Measurements from ENCODE around the gene AKR1B1. TPM values are rescaled to one million over a fixed set of nuclear protein-coding genes. Genes with fewer than 3 reads are reported as not detected.

Gene AKR1B1
- polyA plus RNA-seq, 1 of the 3 experiments (the other 2 are of a cell fraction), result 216 TPM

DNA sequence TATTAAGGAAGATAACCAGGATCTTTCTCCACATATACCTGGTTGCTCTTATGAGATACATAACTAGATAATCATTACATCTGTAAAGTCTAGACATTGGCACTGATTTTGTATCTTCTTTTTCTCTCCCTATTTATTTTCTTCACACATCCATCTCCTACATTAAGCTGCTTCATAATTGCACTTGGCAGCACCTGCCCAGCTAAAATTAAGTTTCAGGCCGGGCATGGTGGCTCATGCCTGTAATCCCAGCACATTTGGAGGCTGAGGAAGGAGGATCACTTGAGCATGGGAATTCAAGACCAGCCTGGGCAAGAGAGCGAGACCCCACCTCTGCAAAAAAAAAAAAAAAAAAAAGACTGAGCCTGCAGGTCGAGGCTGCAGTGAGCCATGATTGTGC lies 22.3 kb upstream of the AKR1B1 start:
- peaks cover 0 to 7% of the 10 kb centered on the region in 2 experiments; a peak in 2 of 4 replicates for H3K4me1 ChIP-seq (ENCODE audit: control insufficient read depth in 1 of 2, insufficient read depth in 2 of 2, low read depth in 1 of 2, low read length in 1 of 2)
- DNase-seq, result no peak
- WGBS (ENCODE audit: low lambda C conversion rate), result 66% methylated on average over 3 of the region's 3 CpGs
- no peak for TF ChIP-seq FOXM1 (IDR thresholded peaks at IDR 0.05; ENCODE audit: low read depth)
- TF ChIP-seq, protein P1, sequence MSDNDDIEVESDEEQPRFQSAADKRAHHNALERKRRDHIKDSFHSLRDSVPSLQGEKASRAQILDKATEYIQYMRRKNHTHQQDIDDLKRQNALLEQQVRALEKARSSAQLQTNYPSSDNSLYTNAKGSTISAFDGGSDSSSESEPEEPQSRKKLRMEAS (IDR thresholded peaks at IDR 0.05; ENCODE audit: low read depth), result no peak
- no peak for TF ChIP-seq GABPA (IDR thresholded peaks at IDR 0.05; ENCODE audit: low read depth)
- TF ChIP-seq SIN3A (IDR thresholded peaks at IDR 0.05; ENCODE audit: borderline replicate concordance, low read depth, low read length), result no peak
- TF ChIP-seq RFX5 (IDR thresholded peaks at IDR 0.05; ENCODE audit: low read length), result no peak
- no peak for TF ChIP-seq POLR2AphosphoS5 (IDR thresholded peaks at IDR 0.05; ENCODE audit: low read depth, low read length)
- peak overlapping the region; percentile 8; the same call in 1 of the 2 replicates for H3K4me2 ChIP-seq
- H3K36me3 ChIP-seq (replicated peaks in 1 of 2; ENCODE audit: control insufficient read depth in 1 of 2, insufficient read depth in 2 of 2, low read length in 1 of 2), result no peaks in the 10 kb centered on the region
- CTCF ChIA-PET, result interaction anchor here (1.5 to 8.4 kb wide), 4 partner anchors 22 to 67 kb away, joined by 4 to 50 read pairs (median 35); partner anchors contain the start of gene AKR1B1
- no peak overlapping the region for H3K9ac ChIP-seq
- H3K27ac ChIP-seq (ENCODE audit: low read depth in 2 of 2, low read length in 1 of 2), result no peak overlapping the region
- H3F3A ChIP-seq (replicated peaks; ENCODE audit: insufficient read depth), result peaks cover 5% of the 10 kb centered on the region
- no peak overlapping the region for H2AFZ ChIP-seq (ENCODE audit: low read depth)
- no peaks in the 10 kb centered on the region for H3K9me3 ChIP-seq
- no peaks in the 10 kb centered on the region for H4K20me1 ChIP-seq (ENCODE audit: insufficient read depth)
- H3K4me3 ChIP-seq (ENCODE audit: low read depth in 2 of 2, low read length in 1 of 2), result no peak overlapping the region
- POLR2A ChIA-PET, result interaction anchor here (0.7 to 0.9 kb wide), 3 partner anchors 10 to 41 kb away, joined by 3 read pairs; partner anchors contain the start of gene AKR1B1
- H3K9me2 ChIP-seq, result no peaks in the 10 kb centered on the region
- H3K79me2 ChIP-seq (ENCODE audit: insufficient read depth), result no peaks in the 10 kb centered on the region
- no peaks in the 10 kb centered on the region; the same call in 1 of the 2 replicates for H3K27me3 ChIP-seq (ENCODE audit: insufficient read depth)

DNA sequence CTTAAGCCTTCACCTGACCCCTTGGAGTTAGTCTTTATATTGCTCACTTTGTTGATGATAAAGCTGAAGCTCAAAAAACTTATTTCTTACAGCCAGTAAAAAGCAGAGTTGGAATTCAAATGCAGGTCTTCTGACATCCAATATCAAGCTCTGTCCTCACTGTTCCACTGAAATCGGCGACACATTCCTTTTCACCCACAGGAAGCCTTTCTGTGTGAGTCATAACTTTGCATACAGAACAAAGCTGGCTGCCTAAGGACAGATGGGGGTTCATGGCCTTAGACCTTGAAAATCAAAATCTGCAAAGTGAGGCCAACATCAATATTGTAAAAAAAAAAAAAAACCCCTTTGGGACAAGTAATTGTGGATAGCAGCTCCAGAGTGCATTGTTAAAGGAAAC lies 21.8 kb upstream of the AKR1B1 start:
- Histone ChIP-seq H4K20me1 (ENCODE audit: insufficient read depth) (no peaks in the 10 kb centered on the region), H3K36me3 (replicated peaks in 1 of 2; ENCODE audit: control insufficient read depth in 1 of 2, insufficient read depth in 2 of 2, low read length in 1 of 2) (no peaks in the 10 kb centered on the region), H3K9me2 (no peaks in the 10 kb centered on the region), H2AFZ (ENCODE audit: low read depth) (peak overlapping the region; percentile 54; the same call in 1 of the 2 replicates), H3K27ac (ENCODE audit: low read depth in 2 of 2, low read length in 1 of 2) (no peak overlapping the region), H3K9ac (no peak overlapping the region), H3K9me3 (no peaks in the 10 kb centered on the region), H3K27me3 (ENCODE audit: insufficient read depth) (no peaks in the 10 kb centered on the region; the same call in 1 of the 2 replicates), H3K4me1 (ENCODE audit: control insufficient read depth in 1 of 2, insufficient read depth in 2 of 2, low read depth in 1 of 2, low read length in 1 of 2) (peaks cover 0 to 7% of the 10 kb centered on the region in 2 experiments; a peak in 2 of 4 replicates), H3K79me2 (ENCODE audit: insufficient read depth) (no peaks in the 10 kb centered on the region), H3K4me2 (peak overlapping the region; percentile 8; the same call in 1 of the 2 replicates), H3F3A (replicated peaks; ENCODE audit: insufficient read depth) (peaks cover 5% of the 10 kb centered on the region), H3K4me3 (ENCODE audit: low read depth in 2 of 2, low read length in 1 of 2) (no peak overlapping the region)
- TF ChIP-seq TEAD4 (IDR thresholded peaks at IDR 0.05; ENCODE audit: borderline replicate concordance, insufficient read depth) (no peak), FOSL2 (IDR thresholded peaks at IDR 0.05; ENCODE audit: borderline replicate concordance, low read depth) (peak; percentile 54; the same call in 1 of the 2 replicates), TCF12 (IDR thresholded peaks at IDR 0.05) (peak; percentile 40), JUND (IDR thresholded peaks at IDR 0.05) (peak; percentile 54)
- POLR2A ChIA-PET, result interaction anchor here (0.7 to 0.9 kb wide), 3 partner anchors 10 to 41 kb away, joined by 3 read pairs; partner anchors contain the start of gene AKR1B1
- DNase-seq, result no peak
- CTCF ChIA-PET, result interaction anchor here (1.5 to 8.4 kb wide), 4 partner anchors 22 to 67 kb away, joined by 4 to 50 read pairs (median 35); partner anchors contain the start of gene AKR1B1
- WGBS (ENCODE audit: low lambda C conversion rate), result 5% methylated on average over 2 of the region's 2 CpGs

DNA sequence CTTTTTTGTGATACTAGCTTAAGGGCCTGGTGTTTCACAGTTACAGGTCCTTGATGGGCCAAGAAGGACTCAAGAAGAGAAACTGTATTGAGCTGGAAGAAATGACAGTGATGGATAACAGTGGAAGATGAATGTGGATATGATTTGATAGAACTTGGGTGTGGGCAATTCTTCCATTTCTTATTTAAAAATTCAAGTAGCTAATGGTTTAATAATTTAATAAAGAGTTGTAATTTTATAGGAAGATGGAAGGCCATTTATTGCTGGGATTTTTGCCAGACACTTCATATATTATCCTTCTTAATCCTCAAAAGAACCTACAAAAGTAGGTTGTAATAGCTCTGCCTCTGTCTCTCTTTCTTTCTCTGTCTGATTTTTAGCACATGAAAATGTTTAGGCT lies 21.3 kb upstream of the AKR1B1 start:
- TF ChIP-seq EZH2phosphoT487 (IDR thresholded peaks at IDR 0.05; ENCODE audit: borderline replicate concordance, low read depth) (no peak), YY1 (IDR thresholded peaks at IDR 0.05; ENCODE audit: low read depth) (no peak), GABPA (IDR thresholded peaks at IDR 0.05; ENCODE audit: low read depth) (no peak), RAD21 (IDR thresholded peaks at IDR 0.05; ENCODE audit: low read length) (no peak)
- TF ChIP-seq, protein P1 (IDR thresholded peaks at IDR 0.05; ENCODE audit: low read depth), result no peak
- Histone ChIP-seq H2AFZ (ENCODE audit: low read depth) (peak overlapping the region; percentile 54; the same call in 1 of the 2 replicates), H3K4me3 (ENCODE audit: low read depth in 2 of 2, low read length in 1 of 2) (no peak overlapping the region), H3K4me1 (ENCODE audit: control insufficient read depth in 1 of 2, insufficient read depth in 2 of 2, low read depth in 1 of 2, low read length in 1 of 2) (peaks cover 0 to 7% of the 10 kb centered on the region in 2 experiments; a peak in 2 of 4 replicates), H3K27ac (ENCODE audit: low read depth in 2 of 2, low read length in 1 of 2) (no peak overlapping the region), H3K79me2 (ENCODE audit: insufficient read depth) (no peaks in the 10 kb centered on the region), H3K4me2 (peak overlapping the region; percentile 8; the same call in 1 of the 2 replicates), H3K9me3 (no peaks in the 10 kb centered on the region), H3F3A (replicated peaks; ENCODE audit: insufficient read depth) (peaks cover 5% of the 10 kb centered on the region), H3K36me3 (replicated peaks in 1 of 2; ENCODE audit: control insufficient read depth in 1 of 2, insufficient read depth in 2 of 2, low read length in 1 of 2) (no peaks in the 10 kb centered on the region), H3K27me3 (ENCODE audit: insufficient read depth) (no peaks in the 10 kb centered on the region; the same call in 1 of the 2 replicates), H4K20me1 (ENCODE audit: insufficient read depth) (no peaks in the 10 kb centered on the region), H3K9ac (no peak overlapping the region), H3K9me2 (no peaks in the 10 kb centered on the region)
- CTCF ChIA-PET, result interaction anchor here (1.5 to 8.4 kb wide), 5 partner anchors 21 to 68 kb away, joined by 4 to 50 read pairs (median 20); partner anchors contain the start of gene AKR1B1
- POLR2A ChIA-PET, result interaction anchor here (0.7 to 0.9 kb wide), 3 partner anchors 10 to 40 kb away, joined by 3 read pairs; partner anchors contain the start of gene AKR1B1
- DNase-seq, result no peak

Measured in SK-N-SH (cell line).